Ovary (tissue), 9 donors: Measurements from ENCODE around the gene OTULIN. TPM values are rescaled to one million over a fixed set of nuclear protein-coding genes. Genes with fewer than 3 reads are reported as not detected.

Experiments
- DNase-seq, 5 donors: peaks; one replicate each; pipeline ENCODE4 v3.0.0-alpha.2; 2019 to 2020
- H3K27ac ChIP-seq, 2 donors: fragments of 200-600 bp; one replicate each; pipeline versions ENCODE4 v1.5.1 to v1.8.0; 2019 to 2022
- H3K27me3 ChIP-seq: fragments of 200-600 bp; one replicate; pipeline ENCODE4 v1.8.0; 2022
- H3K36me3 ChIP-seq: fragments of 200-600 bp; sonication (generic); one replicate; pipeline ENCODE4 v1.5.1; 2019
- H3K4me1 ChIP-seq: one replicate; pipeline ENCODE4 v1.8.1; 2013; ENCODE audit warnings: mild to moderate bottlenecking, moderate library complexity; ENCODE audit not compliant: insufficient read depth
- H3K4me3 ChIP-seq: fragments of 200-600 bp; sonication (generic); one replicate; pipeline ENCODE4 v1.5.1; 2017
- H3K9me3 ChIP-seq, 2 donors: fragments of 200-600 bp in 1 of 2; sonication (generic) in 1 of 2; one replicate each; pipeline versions ENCODE4 v1.5.1 to v1.8.1; 2013 to 2019; ENCODE audit warnings: mild to moderate bottlenecking in 1 of 2, moderate library complexity in 1 of 2
- EP300 ChIP-seq: sonication (generic); formaldehyde crosslinking; IDR thresholded peaks from one replicate; pipeline ENCODE4 v1.6.1; 2017; ENCODE audit warnings: antibody characterized with exemption
- POLR2A ChIP-seq: fragments of 450-650 bp; IDR thresholded peaks from one replicate; pipeline ENCODE4 v1.6.1; 2017; ENCODE audit warnings: antibody characterized with exemption, mild to moderate bottlenecking, moderate library complexity
- WGBS, 3 donors: extraction: QIAGEN DNeasy Blood & Tissue Kit in 1 of 3; methylation state at CpG; one replicate each; pipeline versions ENCODE4 v1.1.5 to v1.1.7; 2013 to 2017; 5-methylcytosine and 5-hydroxymethylcytosine counted together
- intact Hi-C, 4 donors: fragments of 100-400 bp; cut with DNase I; formaldehyde crosslinking; loops; one replicate each; pipeline versions ENCODE4 v1.11.0 to v1.15.1; 2022 to 2023
- polyA plus RNA-seq, 2 donors: library from polyadenylated mRNA; stranded (reverse); fragments of 200-250 nt in 1 of 2; fragments of 350-450 nt in 1 of 2; fragmentation: Illumina TruSeq in 1 of 2; extraction: RNeasy Lipid Tissue Mini Kit (QIAGEN cat#74804) in 1 of 2; gene quantifications; one replicate each; pipeline ENCODE4 v1.2.3, GENCODE V29; 2013 to 2014
- total RNA-seq, 7 donors: library from RNA; depleted of rRNA in 2 of 7; stranded (reverse); fragments of >200 nt in 2 of 7; fragmentation: NEBNext Ultra II Directional in 3 of 7; extraction: Animal tissue kit (Norgen Biotek cat#: 25700) in 3 of 7; gene quantifications; one replicate each; pipeline versions ENCODE4 v1.1.0 to v1.2.4, GENCODE V29; 2016 to 2023
- TF ChIP-seq, protein P1 (sequence below), 3 donors: fragments of 450-650 bp in 2 of 3; fragments of 200-600 bp in 1 of 3; IDR thresholded peaks; one replicate each; pipeline versions ENCODE4 v1.5.1 to v1.8.0; 2016 to 2022; ENCODE audit warnings: antibody characterized with exemption in 3 of 3, mild to moderate bottlenecking in 1 of 3
- donor health status: DM: no; HTN: no; CAD: no; lungs with moderate emphysema.
- donor health status: DM: no; HTN: no; CAD: no.
- donor health status: Bipolar disorder and iron deficiency.
- donor health status: DM: yes; HTN: yes; CAD: no.
- donor health status: DM: no; HTN: no; CAD: no.
- donor health status: DM: yes; HTN: yes; CAD: no.

Gene OTULIN
- total and polyA plus RNA-seq, 9 donors: 4.1 to 29.3 (median 23.3) TPM

DNA sequence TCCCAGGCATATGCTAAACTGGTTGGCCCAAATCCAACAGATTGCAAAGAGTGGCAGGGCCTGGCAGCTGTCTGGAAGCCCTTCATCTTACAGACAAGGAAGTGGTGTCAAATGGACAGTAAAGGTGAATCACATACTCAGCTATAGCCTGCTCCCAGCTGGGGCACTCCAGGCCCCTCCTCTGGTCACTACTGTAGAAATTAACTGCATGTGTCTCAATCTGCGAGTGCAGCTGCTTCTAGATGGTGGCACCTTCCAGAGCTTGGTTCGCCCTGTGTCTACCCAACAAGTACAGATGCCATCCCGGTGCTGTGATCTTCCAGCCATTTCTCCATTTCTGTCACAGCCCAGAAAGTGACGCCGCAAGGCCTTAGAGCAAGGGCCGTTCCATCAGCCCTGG lies 50.2 kb downstream of the OTULIN start:
- H3K27me3 ChIP-seq: no peaks in the 10 kb centered on the region
- H3K9me3 ChIP-seq: no peaks in the 10 kb centered on the region
- intact Hi-C loops: no loop called here
- H3K27ac ChIP-seq: no peak overlapping the region
- no peak overlapping the region for H3K4me3 ChIP-seq
- WGBS, 3 donors: 98 to 100% (median 99%) methylated on average over 6 of the region's 6 CpGs
- TF ChIP-seq, protein P1, sequence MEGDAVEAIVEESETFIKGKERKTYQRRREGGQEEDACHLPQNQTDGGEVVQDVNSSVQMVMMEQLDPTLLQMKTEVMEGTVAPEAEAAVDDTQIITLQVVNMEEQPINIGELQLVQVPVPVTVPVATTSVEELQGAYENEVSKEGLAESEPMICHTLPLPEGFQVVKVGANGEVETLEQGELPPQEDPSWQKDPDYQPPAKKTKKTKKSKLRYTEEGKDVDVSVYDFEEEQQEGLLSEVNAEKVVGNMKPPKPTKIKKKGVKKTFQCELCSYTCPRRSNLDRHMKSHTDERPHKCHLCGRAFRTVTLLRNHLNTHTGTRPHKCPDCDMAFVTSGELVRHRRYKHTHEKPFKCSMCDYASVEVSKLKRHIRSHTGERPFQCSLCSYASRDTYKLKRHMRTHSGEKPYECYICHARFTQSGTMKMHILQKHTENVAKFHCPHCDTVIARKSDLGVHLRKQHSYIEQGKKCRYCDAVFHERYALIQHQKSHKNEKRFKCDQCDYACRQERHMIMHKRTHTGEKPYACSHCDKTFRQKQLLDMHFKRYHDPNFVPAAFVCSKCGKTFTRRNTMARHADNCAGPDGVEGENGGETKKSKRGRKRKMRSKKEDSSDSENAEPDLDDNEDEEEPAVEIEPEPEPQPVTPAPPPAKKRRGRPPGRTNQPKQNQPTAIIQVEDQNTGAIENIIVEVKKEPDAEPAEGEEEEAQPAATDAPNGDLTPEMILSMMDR (IDR thresholded peaks at IDR 0.05): no peak
- no peak for TF ChIP-seq EP300
- no peak for TF ChIP-seq POLR2A
- no peak for DNase-seq
- no peaks in the 10 kb centered on the region for H3K36me3 ChIP-seq
- no peaks in the 10 kb centered on the region for H3K4me1 ChIP-seq

DNA sequence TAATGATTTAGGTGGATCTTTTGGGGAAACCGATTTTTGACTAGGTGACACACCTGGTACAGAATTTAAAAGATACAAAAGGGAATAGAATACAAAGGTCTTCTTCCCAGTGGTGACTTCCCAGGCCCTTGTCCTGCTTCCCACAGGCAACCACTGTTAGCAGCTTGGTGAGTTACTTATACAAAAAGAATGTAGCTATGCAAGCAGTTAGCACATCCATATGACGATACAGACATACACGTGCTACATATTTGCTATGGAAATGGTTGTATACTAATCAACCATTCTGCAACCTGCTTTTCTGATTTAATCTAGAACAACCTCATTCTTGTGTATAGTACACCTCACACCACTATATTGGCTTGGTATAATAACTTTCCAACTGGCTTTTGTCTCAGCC lies 51.0 kb downstream of the OTULIN start:
- intact Hi-C loops: no loop called here
- Histone ChIP-seq H3K36me3 (no peaks in the 10 kb centered on the region), H3K9me3 (no peaks in the 10 kb centered on the region), H3K27me3 (no peaks in the 10 kb centered on the region), H3K4me1 (no peaks in the 10 kb centered on the region), H3K27ac (no peak overlapping the region), H3K4me3 (no peak overlapping the region)
- 95 to 96% (median 96%) methylated on average over 3 of the region's 3 CpGs for WGBS, 3 donors
- TF ChIP-seq, protein P1 (IDR thresholded peaks at IDR 0.05): no peak
- TF ChIP-seq POLR2A (no peak), EP300 (no peak)
- DNase-seq: no peak

DNA sequence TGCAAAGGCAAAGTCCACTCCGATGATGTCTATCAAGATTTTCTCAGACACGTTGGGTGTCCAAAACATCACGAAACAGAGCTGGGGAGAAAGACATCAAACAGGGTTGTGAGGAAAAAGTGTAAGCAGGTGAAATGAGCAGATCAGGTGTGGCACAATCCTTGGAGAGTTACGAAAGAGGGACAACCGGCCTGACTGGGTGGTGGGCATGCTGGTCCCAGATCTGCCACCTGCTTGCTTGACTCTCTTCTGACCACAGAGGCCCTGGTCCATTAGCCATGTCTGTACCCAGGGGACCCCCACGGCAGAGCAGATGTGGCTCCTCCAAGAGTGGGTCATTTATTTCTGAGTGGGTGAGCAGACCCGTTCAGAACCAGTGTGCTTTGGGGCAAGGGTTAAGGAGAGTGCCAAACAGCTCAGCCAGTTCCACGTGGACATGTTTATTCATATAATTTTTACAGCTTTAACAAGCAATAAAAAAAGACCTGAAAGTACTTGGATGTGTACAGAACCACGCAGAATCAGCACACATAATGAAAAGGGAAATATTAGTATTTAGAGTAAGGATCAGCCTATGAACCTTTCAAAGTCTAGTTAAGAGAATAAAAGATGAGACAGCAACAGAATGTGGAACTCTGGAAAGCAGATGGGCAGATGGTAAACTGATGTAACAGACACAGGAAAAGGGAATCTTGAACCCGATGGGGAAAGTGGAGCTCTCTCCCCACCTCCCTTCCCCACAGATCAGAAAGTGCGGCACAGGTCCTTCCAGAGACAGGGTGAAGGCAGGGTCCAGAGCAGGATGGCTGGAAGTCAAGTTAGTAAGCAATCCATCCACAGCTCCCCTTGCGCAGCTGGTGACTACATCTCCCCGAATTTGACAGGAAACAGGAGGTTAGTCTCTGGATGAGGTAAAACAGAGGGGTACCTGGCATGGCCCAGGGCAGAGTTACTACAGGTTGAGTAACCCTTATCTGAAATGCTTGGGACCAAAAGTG lies 52.5 kb downstream of the OTULIN start:
- Histone ChIP-seq H3K27ac (no peak overlapping the region), H3K36me3 (no peaks in the 10 kb centered on the region), H3K4me1 (no peaks in the 10 kb centered on the region), H3K4me3 (no peak overlapping the region), H3K27me3 (no peaks in the 10 kb centered on the region), H3K9me3 (no peaks in the 10 kb centered on the region)
- intact Hi-C loops: no loop called here
- TF ChIP-seq EP300: no peak
- DNase-seq: no peak
- WGBS, 3 donors: 83 to 85% (median 84%) methylated on average over 13 of the region's 13 CpGs

DNA sequence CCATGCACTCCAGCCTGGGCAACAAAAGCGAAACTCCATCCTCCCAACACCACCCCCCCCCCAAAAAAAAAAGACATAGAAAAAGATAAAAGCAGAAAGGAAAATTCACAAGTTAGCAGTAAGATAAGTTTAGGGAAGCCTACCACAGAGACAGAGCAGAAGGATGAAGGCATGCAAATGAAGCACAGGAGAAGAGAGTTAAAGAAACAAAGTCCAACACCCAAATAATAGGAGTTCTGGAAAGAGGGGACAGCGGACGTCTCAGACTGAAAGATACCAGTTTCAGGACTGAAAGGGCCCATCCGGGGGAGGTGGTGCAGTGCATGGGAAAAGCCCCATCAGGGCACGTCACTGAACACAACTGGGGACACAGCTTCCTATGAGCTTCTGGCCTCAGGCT lies 54.3 kb downstream of the OTULIN start:
- intact Hi-C loops: no loop called here
- WGBS, 3 donors: 88 to 92% (median 91%) methylated on average over 5 of the region's 5 CpGs
- no peaks in the 10 kb centered on the region for H3K36me3 ChIP-seq
- H3K27ac ChIP-seq: no peak overlapping the region
- no peaks in the 10 kb centered on the region for H3K9me3 ChIP-seq
- DNase-seq: no peak
- no peak overlapping the region for H3K4me3 ChIP-seq
- H3K4me1 ChIP-seq: no peaks in the 10 kb centered on the region
- H3K27me3 ChIP-seq: no peaks in the 10 kb centered on the region
- TF ChIP-seq, protein P1 (IDR thresholded peaks at IDR 0.05): no peak
- TF ChIP-seq POLR2A (no peak), EP300 (no peak)
